Kidney epithelial cell (primary cell): ENCODE results near the gene USP24. TPM values are rescaled to one million over a fixed set of nuclear protein-coding genes. Genes with fewer than 3 reads are reported as not detected.
A peak's percentile ranks its signal among the peaks of the same experiment; 100 is the strongest.

ENCODE experiments used
- DNase-seq: peaks from one replicate; pipeline ENCODE4 v3.0.0-alpha.2; 2010; ENCODE audit warnings: low read depth
- H3K27me3 ChIP-seq: 2 replicates; pipeline ENCODE4 v1.6.0; 2011; ENCODE audit warnings: low read length; ENCODE audit not compliant: control insufficient read depth, insufficient read depth
- H3K36me3 ChIP-seq: 2 replicates; pipeline ENCODE4 v1.5.1; 2011; ENCODE audit warnings: low read length; ENCODE audit not compliant: control insufficient read depth, insufficient read depth
- H3K4me3 ChIP-seq: 2 replicates; pipeline ENCODE4 v1.5.1; 2011; ENCODE audit warnings: low read depth, mild to moderate bottlenecking, control low read depth, low read length
- CTCF ChIP-seq: IDR thresholded peaks from 2 replicates; pipeline ENCODE4 v1.5.1; 2011; ENCODE audit warnings: mild to moderate bottlenecking, moderate library complexity, low read length, control low read depth, inconsistent platforms; ENCODE audit not compliant: insufficient read depth, poor library complexity, severe bottlenecking
- total RNA-seq: library from RNA; depleted of rRNA; stranded (reverse); fragments of >200 nt; gene quantifications from 2 replicates; pipeline ENCODE4 v1.2.3, GENCODE V29; 2015

Gene USP24
- total RNA-seq, 1 donor from 2014 or later = 27.2 TPM

GRCh38 chr1:55067022-55067778 lies 148.0 kb downstream of the USP24 start:
- Histone ChIP-seq H3K27me3 (no peaks in the 10 kb centered on the region), H3K4me3 (no peak overlapping the region), H3K36me3 (no peaks in the 10 kb centered on the region)
- no peak for TF ChIP-seq CTCF
- DNase-seq = no peak

- H3K4me3 ChIP-seq = no peak overlapping the region
- no peak for TF ChIP-seq CTCF
- no peak for DNase-seq
- H3K36me3 ChIP-seq = no peaks in the 10 kb centered on the region
- H3K27me3 ChIP-seq = no peaks in the 10 kb centered on the region
These were observed 149.5 kb downstream of the USP24 start for GRCh38 chr1:55065648-55066047.

- Histone ChIP-seq H3K36me3 (no peaks in the 10 kb centered on the region), H3K27me3 (no peaks in the 10 kb centered on the region), H3K4me3 (no peak overlapping the region)
- TF ChIP-seq CTCF = no peak
- no peak for DNase-seq
These were observed 150.3 kb downstream of the USP24 start for GRCh38 chr1:55064861-55065263.

- no peaks in the 10 kb centered on the region for H3K27me3 ChIP-seq
These were observed 151.0 kb downstream of the USP24 start for GRCh38 chr1:55064071-55064581.

GRCh38 chr1:55063577-55063942 lies 151.6 kb downstream of the USP24 start:
- TF ChIP-seq CTCF = no peak
- no peaks in the 10 kb centered on the region for H3K27me3 ChIP-seq
- H3K36me3 ChIP-seq = no peaks in the 10 kb centered on the region
- no peak overlapping the region for H3K4me3 ChIP-seq
- DNase-seq = no peak

More at GRCh38 chr1:55064071-55064581, 151.0 kb downstream of the USP24 start:
- Histone ChIP-seq H3K4me3 (no peak overlapping the region), H3K36me3 (no peaks in the 10 kb centered on the region)
- DNase-seq = no peak
- TF ChIP-seq CTCF = peak; percentile 40
